Suprapubic skin (tissue), 4 donors: ENCODE results near the gene CAMTA1. TPM values are rescaled to one million over a fixed set of nuclear protein-coding genes. Genes with fewer than 3 reads are reported as not detected.

Source experiments
- DNase-seq, 2 donors: peaks; one replicate each; pipeline ENCODE4 v3.0.0-alpha.2; 2019; ENCODE audit warnings: low spot score in 2 of 2
- H3K27ac ChIP-seq: fragments of 200-600 bp; sonication (generic); one replicate; pipeline ENCODE4 v1.5.1; 2019
- H3K27me3 ChIP-seq: fragments of 200-600 bp; sonication (generic); one replicate; pipeline ENCODE4 v1.5.1; 2019
- H3K36me3 ChIP-seq: fragments of 200-600 bp; sonication (generic); one replicate; pipeline ENCODE4 v1.5.1; 2019
- H3K4me1 ChIP-seq: fragments of 200-600 bp; sonication (generic); one replicate; pipeline ENCODE4 v1.5.1; 2019
- H3K4me3 ChIP-seq: fragments of 200-600 bp; sonication (generic); one replicate; pipeline ENCODE4 v1.5.1; 2019; ENCODE audit warnings: mild to moderate bottlenecking
- H3K9me3 ChIP-seq: fragments of 200-600 bp; sonication (generic); one replicate; pipeline ENCODE4 v1.5.1; 2019
- EP300 ChIP-seq: sonication (generic); formaldehyde crosslinking; IDR thresholded peaks from one replicate; pipeline ENCODE4 v1.6.1; 2017; ENCODE audit warnings: antibody characterized with exemption
- POLR2A ChIP-seq, 2 donors: fragments of 450-650 bp; IDR thresholded peaks; one replicate each; pipeline ENCODE4 v1.6.1; 2017; ENCODE audit warnings: antibody characterized with exemption in 2 of 2, mild to moderate bottlenecking in 2 of 2, moderate library complexity in 2 of 2
- POLR2AphosphoS5 ChIP-seq, 3 donors: sonication (generic); formaldehyde crosslinking; IDR thresholded peaks; one replicate each; pipeline ENCODE4 v1.6.1; 2017; ENCODE audit warnings: antibody characterized with exemption in 3 of 3
- WGBS: methylation state at CpG from one replicate; pipeline ENCODE4 v1.1.5; 2018; 5-methylcytosine and 5-hydroxymethylcytosine counted together
- total RNA-seq, 4 donors: library from RNA; depleted of rRNA; stranded (reverse); fragments of >200 nt; gene quantifications; one replicate each; pipeline ENCODE4 v1.1.0, GENCODE V29; 2016
- TF ChIP-seq, protein P1 (sequence below), 2 donors: fragments of 200-600 bp in 1 of 2; fragments of 450-650 bp in 1 of 2; sonication (generic) in 1 of 2; IDR thresholded peaks; one replicate each; pipeline ENCODE4 v1.5.1; 2016 to 2019; ENCODE audit warnings: antibody characterized with exemption in 2 of 2, mild to moderate bottlenecking in 1 of 2, moderate library complexity in 1 of 2

CAMTA1 gene
- total RNA-seq, 4 donors from 2014 or later: 40.4 to 54.1 (median 46.6) TPM

GRCh38 chr1:7683521-7683920 lies 898.3 kb downstream of the CAMTA1 start:
- no peak for DNase-seq
- Histone ChIP-seq H3K27me3 (no peaks in the 10 kb centered on the region), H3K4me1 (peaks cover 16% of the 10 kb centered on the region), H3K36me3 (no peaks in the 10 kb centered on the region), H3K27ac (no peak overlapping the region), H3K9me3 (no peaks in the 10 kb centered on the region), H3K4me3 (no peak overlapping the region)
- 93% methylated on average over 9 of the region's 15 CpGs for WGBS
- TF ChIP-seq, protein P1, sequence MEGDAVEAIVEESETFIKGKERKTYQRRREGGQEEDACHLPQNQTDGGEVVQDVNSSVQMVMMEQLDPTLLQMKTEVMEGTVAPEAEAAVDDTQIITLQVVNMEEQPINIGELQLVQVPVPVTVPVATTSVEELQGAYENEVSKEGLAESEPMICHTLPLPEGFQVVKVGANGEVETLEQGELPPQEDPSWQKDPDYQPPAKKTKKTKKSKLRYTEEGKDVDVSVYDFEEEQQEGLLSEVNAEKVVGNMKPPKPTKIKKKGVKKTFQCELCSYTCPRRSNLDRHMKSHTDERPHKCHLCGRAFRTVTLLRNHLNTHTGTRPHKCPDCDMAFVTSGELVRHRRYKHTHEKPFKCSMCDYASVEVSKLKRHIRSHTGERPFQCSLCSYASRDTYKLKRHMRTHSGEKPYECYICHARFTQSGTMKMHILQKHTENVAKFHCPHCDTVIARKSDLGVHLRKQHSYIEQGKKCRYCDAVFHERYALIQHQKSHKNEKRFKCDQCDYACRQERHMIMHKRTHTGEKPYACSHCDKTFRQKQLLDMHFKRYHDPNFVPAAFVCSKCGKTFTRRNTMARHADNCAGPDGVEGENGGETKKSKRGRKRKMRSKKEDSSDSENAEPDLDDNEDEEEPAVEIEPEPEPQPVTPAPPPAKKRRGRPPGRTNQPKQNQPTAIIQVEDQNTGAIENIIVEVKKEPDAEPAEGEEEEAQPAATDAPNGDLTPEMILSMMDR (IDR thresholded peaks at IDR 0.05): no peak
- TF ChIP-seq POLR2A (IDR thresholded peaks at IDR 0.05): no peak
- no peak for TF ChIP-seq EP300
- TF ChIP-seq POLR2AphosphoS5 (IDR thresholded peaks at IDR 0.05): no peak

DNA sequence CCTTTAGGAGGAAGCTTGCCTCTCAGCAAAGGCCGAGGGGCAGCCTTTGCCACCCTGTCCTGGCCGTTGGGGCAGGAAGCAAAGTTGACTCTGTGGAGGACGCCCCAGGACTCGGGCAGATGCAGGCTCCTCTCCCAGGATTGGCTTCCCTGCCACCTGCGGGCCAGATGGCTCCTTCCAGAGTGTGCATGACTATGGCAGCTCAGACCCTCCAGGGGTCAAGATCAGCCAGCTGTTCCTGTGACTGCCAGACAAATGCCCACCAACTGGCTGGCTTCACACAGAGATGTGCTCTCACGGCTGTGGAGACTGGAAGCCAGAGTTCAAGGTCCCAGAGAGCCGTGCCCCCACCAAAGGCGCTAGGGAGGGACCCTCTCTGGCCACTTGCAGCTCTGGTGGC lies 898.9 kb downstream of the CAMTA1 start:
- TF ChIP-seq EP300 (no peak), POLR2A (IDR thresholded peaks at IDR 0.05) (no peak), POLR2AphosphoS5 (IDR thresholded peaks at IDR 0.05) (no peak)
- TF ChIP-seq, protein P1 (IDR thresholded peaks at IDR 0.05): no peak
- 76% methylated on average over 3 of the region's 8 CpGs for WGBS
- no peak overlapping the region for H3K27ac ChIP-seq
- H3K4me1 ChIP-seq: peaks cover 16% of the 10 kb centered on the region
- H3K36me3 ChIP-seq: no peaks in the 10 kb centered on the region
- H3K27me3 ChIP-seq: no peaks in the 10 kb centered on the region
- no peaks in the 10 kb centered on the region for H3K9me3 ChIP-seq
- DNase-seq: no peak
- no peak overlapping the region for H3K4me3 ChIP-seq

DNA sequence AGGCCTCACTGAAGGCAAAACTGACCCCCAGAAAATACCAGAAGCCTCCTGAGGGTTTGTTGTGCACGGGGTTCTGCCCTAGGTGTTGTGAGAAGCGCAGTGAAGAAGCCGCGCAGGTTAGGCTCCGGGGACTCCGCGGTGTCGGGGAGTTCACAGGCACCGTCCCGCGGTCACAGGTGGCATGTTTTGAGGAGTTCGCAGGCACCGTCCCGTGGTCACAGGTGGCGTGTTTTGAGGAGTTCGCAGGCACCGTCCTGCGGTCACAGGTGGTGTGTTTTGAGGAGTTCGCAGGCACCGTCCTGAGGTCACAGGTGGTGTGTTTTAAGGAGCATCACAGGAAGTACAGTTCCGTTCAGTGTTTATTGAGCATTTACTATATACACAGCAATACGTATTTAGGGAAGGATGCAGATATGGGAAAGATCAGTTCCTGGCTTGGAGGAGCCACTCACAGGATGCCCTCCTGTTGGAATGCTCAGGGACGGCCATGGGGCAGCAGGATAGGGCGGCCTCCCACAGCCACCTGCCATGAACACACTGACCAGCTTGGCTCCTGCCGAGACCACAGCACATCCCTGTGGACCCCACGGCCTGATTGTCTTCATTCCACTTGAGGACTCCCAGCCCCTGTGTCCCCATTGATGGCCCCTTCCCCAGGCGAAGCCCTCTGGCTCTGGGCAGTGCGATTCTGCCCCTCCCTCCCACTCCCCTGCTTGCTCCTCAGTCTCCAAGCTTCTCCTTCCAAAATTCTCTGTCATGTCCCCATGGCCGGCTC lies 899.8 kb downstream of the CAMTA1 start:
- peaks cover 10% of the 10 kb centered on the region for H3K4me1 ChIP-seq

GRCh38 chr1:7686301-7686850 lies 901.1 kb downstream of the CAMTA1 start:
- H3K4me1 ChIP-seq: no peaks in the 10 kb centered on the region
- no peak overlapping the region for H3K27ac ChIP-seq
- H3K9me3 ChIP-seq: no peaks in the 10 kb centered on the region
- peaks cover 8% of the 10 kb centered on the region for H3K27me3 ChIP-seq
- no peaks in the 10 kb centered on the region for H3K36me3 ChIP-seq
- DNase-seq: no peak
- TF ChIP-seq, protein P1 (IDR thresholded peaks at IDR 0.05): no peak
- TF ChIP-seq POLR2A (IDR thresholded peaks at IDR 0.05): no peak
- TF ChIP-seq POLR2AphosphoS5 (IDR thresholded peaks at IDR 0.05): no peak
- no peak for TF ChIP-seq EP300
- H3K4me3 ChIP-seq: no peak overlapping the region
- 70% methylated on average over 16 of the region's 16 CpGs for WGBS

More for the DNA sequence above, 899.8 kb downstream of the CAMTA1 start:
- WGBS: 88% methylated on average over 29 of the region's 29 CpGs
- H3K36me3 ChIP-seq: no peaks in the 10 kb centered on the region
- DNase-seq: no peak
- no peaks in the 10 kb centered on the region for H3K9me3 ChIP-seq
- H3K27ac ChIP-seq: no peak overlapping the region
- no peak for TF ChIP-seq POLR2AphosphoS5 (IDR thresholded peaks at IDR 0.05)
- TF ChIP-seq EP300: no peak
- no peak for TF ChIP-seq POLR2A (IDR thresholded peaks at IDR 0.05)
- TF ChIP-seq, protein P1 (IDR thresholded peaks at IDR 0.05): no peak
- no peaks in the 10 kb centered on the region for H3K27me3 ChIP-seq
- H3K4me3 ChIP-seq: no peak overlapping the region

GRCh38 chr1:7687411-7687810 lies 902.2 kb downstream of the CAMTA1 start:
- Histone ChIP-seq H3K9me3 (no peaks in the 10 kb centered on the region), H3K4me1 (no peaks in the 10 kb centered on the region), H3K27ac (no peak overlapping the region), H3K4me3 (no peak overlapping the region), H3K27me3 (peaks cover 11% of the 10 kb centered on the region), H3K36me3 (no peaks in the 10 kb centered on the region)
- WGBS: 68% methylated on average over 9 of the region's 9 CpGs
- DNase-seq: no peak
- TF ChIP-seq, protein P1 (IDR thresholded peaks at IDR 0.05): no peak
- TF ChIP-seq POLR2A (IDR thresholded peaks at IDR 0.05) (no peak), EP300 (no peak), POLR2AphosphoS5 (IDR thresholded peaks at IDR 0.05) (no peak)
